Bronchial smooth muscle cell (primary cell): ENCODE results near the gene TBX18. TPM values are rescaled to one million over a fixed set of nuclear protein-coding genes. Genes with fewer than 3 reads are reported as not detected.

Experiments
- total RNA-seq: library from RNA; depleted of rRNA; stranded (reverse); fragments of >200 nt; gene quantifications from 2 replicates; pipeline ENCODE4 v1.2.1, GENCODE V29; 2014

The TBX18 gene
- 8.2 and 32.6 TPM in 2 replicates for total RNA-seq

GRCh38 chr6:84764332-84765049 lies at the start of gene TBX18:
Gene TBX18, minus strand, starts transcription at chr6:84764598. Its CDS starts 417 bp downstream, at chr6:84764181.

